ENCODE data around the gene KDM6A.

DNA sequence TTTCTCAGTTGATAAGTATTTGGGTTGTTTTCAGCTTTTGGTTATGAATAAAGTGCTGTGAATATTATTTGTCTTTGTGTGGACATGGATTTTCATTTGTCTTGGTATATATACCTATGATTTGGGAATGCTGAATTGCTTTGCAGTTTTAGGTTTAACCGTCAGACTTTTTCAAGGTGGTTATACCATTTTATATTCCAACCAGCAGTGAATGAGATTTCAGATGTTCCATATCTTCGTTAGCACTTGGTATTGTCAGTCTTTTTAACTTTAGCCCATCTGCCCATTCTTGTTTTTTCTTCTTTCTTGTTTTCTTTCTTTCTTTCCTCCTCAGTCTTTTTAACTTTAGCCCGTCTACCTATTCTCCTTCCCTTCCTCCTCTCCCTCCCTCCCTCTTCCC lies 106.0 kb downstream of the KDM6A start:
- TF ChIP-seq, protein P1, sequence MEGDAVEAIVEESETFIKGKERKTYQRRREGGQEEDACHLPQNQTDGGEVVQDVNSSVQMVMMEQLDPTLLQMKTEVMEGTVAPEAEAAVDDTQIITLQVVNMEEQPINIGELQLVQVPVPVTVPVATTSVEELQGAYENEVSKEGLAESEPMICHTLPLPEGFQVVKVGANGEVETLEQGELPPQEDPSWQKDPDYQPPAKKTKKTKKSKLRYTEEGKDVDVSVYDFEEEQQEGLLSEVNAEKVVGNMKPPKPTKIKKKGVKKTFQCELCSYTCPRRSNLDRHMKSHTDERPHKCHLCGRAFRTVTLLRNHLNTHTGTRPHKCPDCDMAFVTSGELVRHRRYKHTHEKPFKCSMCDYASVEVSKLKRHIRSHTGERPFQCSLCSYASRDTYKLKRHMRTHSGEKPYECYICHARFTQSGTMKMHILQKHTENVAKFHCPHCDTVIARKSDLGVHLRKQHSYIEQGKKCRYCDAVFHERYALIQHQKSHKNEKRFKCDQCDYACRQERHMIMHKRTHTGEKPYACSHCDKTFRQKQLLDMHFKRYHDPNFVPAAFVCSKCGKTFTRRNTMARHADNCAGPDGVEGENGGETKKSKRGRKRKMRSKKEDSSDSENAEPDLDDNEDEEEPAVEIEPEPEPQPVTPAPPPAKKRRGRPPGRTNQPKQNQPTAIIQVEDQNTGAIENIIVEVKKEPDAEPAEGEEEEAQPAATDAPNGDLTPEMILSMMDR (IDR thresholded peaks at IDR 0.05; ENCODE audit: extremely low read depth in 1 of 2, insufficient read depth in 1 of 2, low read depth in 1 of 2, low read length in 2 of 2) = no peak
- TF ChIP-seq POLR2A (IDR thresholded peaks at IDR 0.05; ENCODE audit: low read depth, low read length) (no peak), FOS (IDR thresholded peaks at IDR 0.05; ENCODE audit: borderline replicate concordance, insufficient read depth, low read length) (no peak)
